RWPE2 (cell line): ENCODE data around the gene DUSP19.

Source experiments
- ATAC-seq: fragments of 200-7000 bp; cut with Tn5 transposase; 3 replicates; pipeline ENCODE4 v1.9.1; 2021; ENCODE audit warnings: low read depth
- DNase-seq: peaks from one replicate; pipeline ENCODE4 v3.0.0-alpha.2; 2020; ENCODE audit warnings: low spot score
- H3K27ac ChIP-seq: fragments of 450-650 bp; 2 replicates; pipeline ENCODE4 v1.5.1; 2017; ENCODE audit warnings: mild to moderate bottlenecking; ENCODE audit not compliant: poor library complexity, severe bottlenecking
- H3K27me3 ChIP-seq: fragments of 250-450 bp; sonication (Bioruptor Pico); 2 replicates; pipeline ENCODE4 v1.5.1; 2021; ENCODE audit warnings: mild to moderate bottlenecking, moderate library complexity; ENCODE audit not compliant: insufficient read depth, poor library complexity, severe bottlenecking
- H3K36me3 ChIP-seq: fragments of 250-450 bp; sonication (Bioruptor Pico); 2 replicates; pipeline ENCODE4 v1.5.1; 2020; ENCODE audit warnings: low read depth, mild to moderate bottlenecking, moderate library complexity
- H3K4me1 ChIP-seq: fragments of 250-450 bp; sonication (Bioruptor Pico); 2 replicates; pipeline ENCODE4 v1.5.1; 2021; ENCODE audit warnings: mild to moderate bottlenecking, moderate library complexity; ENCODE audit not compliant: insufficient read depth, poor library complexity, severe bottlenecking
- H3K4me3 ChIP-seq: fragments of 250-450 bp; sonication (Bioruptor Pico); 2 replicates; pipeline ENCODE4 v1.5.1; 2021; ENCODE audit warnings: mild to moderate bottlenecking, moderate library complexity; ENCODE audit not compliant: severe bottlenecking
- H3K9me3 ChIP-seq: fragments of 250-450 bp; sonication (Bioruptor Pico); 2 replicates; pipeline ENCODE4 v1.5.1; 2021; ENCODE audit warnings: mild to moderate bottlenecking, moderate library complexity; ENCODE audit not compliant: severe bottlenecking
- CTCF ChIP-seq: fragments of 450-650 bp; IDR thresholded peaks from one replicate; pipeline ENCODE4 v1.5.1; 2017; ENCODE audit warnings: mild to moderate bottlenecking, moderate library complexity; ENCODE audit not compliant: poor library complexity, severe bottlenecking

The DUSP19 gene

GRCh38 chr2:183078464-183079138 is at the start of gene DUSP19:
DUSP19 (plus strand) TSS chr2:183078747; CDS start chr2:183078934, 187 bp downstream.
- peaks cover 11% of the 10 kb centered on the region for H3K4me1 ChIP-seq
- DNase-seq, result peak; percentile 85
- H3K9me3 ChIP-seq, result no peaks in the 10 kb centered on the region
- no peaks in the 10 kb centered on the region for H3K27me3 ChIP-seq
- H3K36me3 ChIP-seq, result no peaks in the 10 kb centered on the region
- TF ChIP-seq CTCF, result no peak
- peak; percentile 97 for ATAC-seq
- peak within 1 kb of the TSS; percentile 52 for H3K4me3 ChIP-seq
- peak within 1 kb of the TSS; percentile 62 for H3K27ac ChIP-seq

- no peak for TF ChIP-seq CTCF
Measured at GRCh38 chr2:183029219-183029618, 49.3 kb upstream of the DUSP19 start.

GRCh38 chr2:183031911-183032794 is 46.4 kb upstream of the DUSP19 start:
- peaks cover 48% of the 10 kb centered on the region for H3K4me1 ChIP-seq
- H3K4me3 ChIP-seq, result no peak overlapping the region
- ATAC-seq (peak; percentile 71), DNase-seq (no peak)
- H3K27ac ChIP-seq, result peak overlapping the region; percentile 4
- H3K27me3 ChIP-seq, result no peaks in the 10 kb centered on the region
- 0 out of 2 replicates have a peak, but pooled peaks cover 3% of the 10 kb centered on the region for H3K36me3 ChIP-seq
- no peaks in the 10 kb centered on the region for H3K9me3 ChIP-seq
- TF ChIP-seq CTCF, result no peak

More at GRCh38 chr2:183029219-183029618, 49.3 kb upstream of the DUSP19 start:
- H3K27ac ChIP-seq, result no peak overlapping the region
- ATAC-seq, result no peak
- no peak for DNase-seq
- no peaks in the 10 kb centered on the region for H3K9me3 ChIP-seq
- no peaks in the 10 kb centered on the region for H3K27me3 ChIP-seq
- H3K4me1 ChIP-seq, result peaks cover 41% of the 10 kb centered on the region
- H3K4me3 ChIP-seq, result no peak overlapping the region
- H3K36me3 ChIP-seq, result no peaks in the 10 kb centered on the region

GRCh38 chr2:183033951-183034350 is 44.6 kb upstream of the DUSP19 start:
- TF ChIP-seq CTCF, result no peak
- H3K4me1 ChIP-seq, result peaks cover 41% of the 10 kb centered on the region
- DNase-seq (no peak), ATAC-seq (no peak)
- H3K27ac ChIP-seq, result no peak overlapping the region
- no peaks in the 10 kb centered on the region for H3K9me3 ChIP-seq
- H3K27me3 ChIP-seq, result no peaks in the 10 kb centered on the region
- no peak overlapping the region for H3K4me3 ChIP-seq
- 0 out of 2 replicates have a peak, but pooled peaks cover 3% of the 10 kb centered on the region for H3K36me3 ChIP-seq
